CD4-positive, alpha-beta T cell treated with Interleukin-15 for 1 hour (primary cell): ENCODE data around the gene HGS.

Experiments
- DNase-seq: peaks from one replicate; pipeline ENCODE4 v3.0.0-alpha.2; 2020

HGS gene

GRCh38 chr17:81688616-81689015 lies 4.8 kb downstream of the HGS start:
- DNase-seq = no peak

- DNase-seq = no peak
Measured at GRCh38 chr17:81690066-81690465, 6.3 kb downstream of the HGS start.

- DNase-seq = no peak
Measured at GRCh38 chr17:81690549-81690948, 6.7 kb downstream of the HGS start.

- DNase-seq = no peak
Measured at GRCh38 chr17:81691196-81691595, 7.4 kb downstream of the HGS start.

- DNase-seq = no peak
Measured at GRCh38 chr17:81691608-81692007, 7.8 kb downstream of the HGS start.

- DNase-seq = no peak
Measured at GRCh38 chr17:81693509-81694210, 9.8 kb downstream of the HGS start.

- no peak for DNase-seq
Measured at GRCh38 chr17:81694810-81695209, 11.0 kb downstream of the HGS start.

GRCh38 chr17:81695211-81695610 lies 11.4 kb downstream of the HGS start:
- no peak for DNase-seq

- DNase-seq = no peak
Measured at GRCh38 chr17:81695801-81696200, 12.0 kb downstream of the HGS start.

- no peak for DNase-seq
Measured at GRCh38 chr17:81696218-81696941, 12.6 kb downstream of the HGS start.

- no peak for DNase-seq
Measured at GRCh38 chr17:81697261-81698044, 13.6 kb downstream of the HGS start.

GRCh38 chr17:81700353-81701287 lies 16.8 kb downstream of the HGS start:
- DNase-seq = no peak

GRCh38 chr17:81701288-81702071 lies 17.7 kb downstream of the HGS start:
- no peak for DNase-seq

- DNase-seq = peak; percentile 90
Measured at GRCh38 chr17:81702934-81703746, 19.3 kb downstream of the HGS start, which contains the start of gene MRPL12. Gene MRPL12 (plus strand): TSS chr17:81703367. CDS start chr17:81703502, 135 bp downstream.

GRCh38 chr17:81703747-81704654 lies 20.2 kb downstream of the HGS start:
- DNase-seq = no peak

- DNase-seq = no peak
Measured at GRCh38 chr17:81705518-81706231, 21.9 kb downstream of the HGS start.

- no peak for DNase-seq
Measured at GRCh38 chr17:81706232-81706611, 22.4 kb downstream of the HGS start.

- DNase-seq = no peak
Measured at GRCh38 chr17:81706757-81707624, 23.2 kb downstream of the HGS start.
